Measurements from ENCODE around the gene REXO4. TPM values are rescaled to one million over a fixed set of nuclear protein-coding genes. Genes with fewer than 3 reads are reported as not detected.

REXO4 gene
- total and polyA plus RNA-seq, 10 of the 15 experiments (the other 5 are each of a cell fraction or from before 2014, with no cell fraction given) = 2.7 to 43.9 (median 30.5) TPM

GRCh38 chr9:133386338-133386737 lies 31.5 kb downstream of the REXO4 start:
- CTCF ChIA-PET = interaction anchor here (0.6 to 1.3 kb wide), 2 partner anchors 10 to 110 kb away, joined by 3 read pairs; partner anchors contain the start of gene STKLD1
- DNase-seq (ENCODE audit: low read depth, low spot score) (no peak), FAIRE-seq (no peak), ATAC-seq (no peak)
- H3K4me2 ChIP-seq (ENCODE audit: control insufficient read depth, insufficient read depth) = no peak overlapping the region
- intact Hi-C loops (cut with micrococcal nuclease; ENCODE audit: unreplicated experiment) (no loop called here), in situ Hi-C loops (cut with MboI) (no loop called here)
- H3K27ac ChIP-seq (ENCODE audit: control insufficient read depth, insufficient read depth) = no peak overlapping the region
- POLR2A ChIA-PET = no interaction called here
- TF ChIP-seq NR2C1 (IDR thresholded peaks at IDR 0.05) (no peak), BCL3 (IDR thresholded peaks at IDR 0.05; ENCODE audit: borderline replicate concordance, insufficient read depth, low read depth, low read length, poor library complexity, severe bottlenecking) (no peak), KLF5 (IDR thresholded peaks at IDR 0.05; ENCODE audit: partially characterized antibody) (no peak), SIN3A (IDR thresholded peaks at IDR 0.05; ENCODE audit: low read depth, low read length) (no peak), MXI1 (IDR thresholded peaks at IDR 0.05; ENCODE audit: low read depth, low read length) (no peak), EED (IDR thresholded peaks at IDR 0.05; ENCODE audit: low read depth) (no peak)
- no peaks in the 10 kb centered on the region for H3K9me3 ChIP-seq (replicated peaks; ENCODE audit: control insufficient read depth, insufficient read depth, low read length)
- no peak overlapping the region for H3K9ac ChIP-seq (ENCODE audit: control insufficient read depth, insufficient read depth, low read length)
- BruUV-seq (replicated peaks) = no TSS peak
- no peaks in the 10 kb centered on the region for H3K79me2 ChIP-seq (ENCODE audit: control insufficient read depth, insufficient read depth, low read length)
- RAD21 ChIA-PET (ENCODE audit: unreplicated experiment) = no interaction called here
- H4K20me1 ChIP-seq (ENCODE audit: control insufficient read depth, insufficient read depth) = no peaks in the 10 kb centered on the region
- SMC1A ChIA-PET (ENCODE audit: uncharacterized antibody, unreplicated experiment) = no interaction called here
- H3K4me1 ChIP-seq (ENCODE audit: control insufficient read depth, insufficient read depth, low read length) = no peaks in the 10 kb centered on the region
- no peak overlapping the region for H2AFZ ChIP-seq (ENCODE audit: control insufficient read depth, low read depth, low read length)
- no peak overlapping the region for H3K4me3 ChIP-seq
- H3K36me3 ChIP-seq (ENCODE audit: control insufficient read depth in 2 of 2, insufficient read depth in 2 of 2, low read length in 1 of 2) = no peaks in the 10 kb centered on the region
- 46% methylated on average over 13 of the region's 13 CpGs for WGBS (ENCODE audit: insufficient coverage, insufficient replicate concordance, low lambda C conversion rate, missing lambda C conversion rate)
- no peaks in the 10 kb centered on the region for H3K27me3 ChIP-seq (replicated peaks in 1 of 2; ENCODE audit: control insufficient read depth in 2 of 2, insufficient read depth in 2 of 2, low read length in 1 of 2)

GRCh38 chr9:133385452-133385851 lies 32.4 kb downstream of the REXO4 start:
- in situ Hi-C loops (cut with MboI) = no loop called here
- Histone ChIP-seq H3K27me3 (replicated peaks in 1 of 2; ENCODE audit: control insufficient read depth in 2 of 2, insufficient read depth in 2 of 2, low read length in 1 of 2) (no peaks in the 10 kb centered on the region), H3K4me2 (ENCODE audit: control insufficient read depth, insufficient read depth) (no peak overlapping the region), H4K20me1 (ENCODE audit: control insufficient read depth, insufficient read depth) (no peaks in the 10 kb centered on the region), H3K36me3 (ENCODE audit: control insufficient read depth in 2 of 2, insufficient read depth in 2 of 2, low read length in 1 of 2) (no peaks in the 10 kb centered on the region), H2AFZ (ENCODE audit: control insufficient read depth, low read depth, low read length) (no peak overlapping the region), H3K9ac (ENCODE audit: control insufficient read depth, insufficient read depth, low read length) (no peak overlapping the region), H3K4me3 (no peak overlapping the region), H3K4me1 (ENCODE audit: control insufficient read depth, insufficient read depth, low read length) (no peaks in the 10 kb centered on the region), H3K9me3 (replicated peaks; ENCODE audit: control insufficient read depth, insufficient read depth, low read length) (no peaks in the 10 kb centered on the region), H3K79me2 (ENCODE audit: control insufficient read depth, insufficient read depth, low read length) (no peaks in the 10 kb centered on the region), H3K27ac (ENCODE audit: control insufficient read depth, insufficient read depth) (no peak overlapping the region)
- FAIRE-seq = no peak
- intact Hi-C loops (cut with micrococcal nuclease; ENCODE audit: unreplicated experiment) = no loop called here
- ChIA-PET CTCF (no interaction called here), RAD21 (ENCODE audit: unreplicated experiment) (no interaction called here), SMC1A (ENCODE audit: uncharacterized antibody, unreplicated experiment) (no interaction called here), POLR2A (no interaction called here)
- no peak for DNase-seq (ENCODE audit: low read depth, low spot score)
- ATAC-seq = no peak
- no peak for TF ChIP-seq RUNX3 (IDR thresholded peaks at IDR 0.05; ENCODE audit: low read length)
- no peak for TF ChIP-seq MEF2B (IDR thresholded peaks at IDR 0.05; ENCODE audit: partially characterized antibody, poor library complexity, severe bottlenecking)
- no TSS peak for BruUV-seq (replicated peaks)
- 34% methylated on average over 14 of the region's 14 CpGs for WGBS (ENCODE audit: insufficient coverage, insufficient replicate concordance, low lambda C conversion rate, missing lambda C conversion rate)

Data from GM12878 (cell line).